Liver (tissue), 3 donors: ENCODE results near the gene CAP2.

ENCODE experiments used
- ATF3 ChIP-seq: IDR thresholded peaks from 2 replicates; pipeline ENCODE4 v1.6.1; 2016; ENCODE audit warnings: antibody characterized with exemption
- CTCF ChIP-seq: fragments of 150-350 bp; IDR thresholded peaks from 2 replicates; pipeline ENCODE4 v1.5.1; 2017; ENCODE audit warnings: improper control_type of control experiment, low read depth, low read length; ENCODE audit not compliant: missing input control
- EGR1 ChIP-seq, 2 donors: IDR thresholded peaks; 2 replicates each; pipeline ENCODE4 v1.6.1; 2016 to 2018; ENCODE audit warnings: antibody characterized with exemption in 2 of 2, low read depth in 2 of 2
- FOXA1 ChIP-seq: IDR thresholded peaks from 2 replicates; pipeline ENCODE4 v1.6.1; 2016; ENCODE audit warnings: antibody characterized with exemption
- HNF4A ChIP-seq, 2 donors: conservative IDR thresholded peaks; 2 replicates each; pipeline ENCODE4 v1.6.1; 2016; ENCODE audit warnings: antibody characterized with exemption in 2 of 2, mild to moderate bottlenecking in 2 of 2
- JUND ChIP-seq, 2 donors: IDR thresholded peaks; 2 replicates each; pipeline ENCODE4 v1.6.1; 2016; ENCODE audit warnings: antibody characterized with exemption in 2 of 2
- MAX ChIP-seq: IDR thresholded peaks from 2 replicates; pipeline ENCODE4 v1.6.1; 2016; ENCODE audit warnings: antibody characterized with exemption
- RAD21 ChIP-seq, 2 donors: IDR thresholded peaks; 2 replicates each; pipeline ENCODE4 v1.6.1; 2016; ENCODE audit warnings: antibody characterized with exemption in 2 of 2, mild to moderate bottlenecking in 2 of 2
- REST ChIP-seq: IDR thresholded peaks from 2 replicates; pipeline ENCODE4 v1.6.1; 2016; ENCODE audit warnings: antibody characterized with exemption, mild to moderate bottlenecking
- SP1 ChIP-seq: IDR thresholded peaks from 2 replicates; pipeline ENCODE4 v1.6.1; 2018; ENCODE audit warnings: antibody characterized with exemption, mild to moderate bottlenecking
- TAF1 ChIP-seq: conservative IDR thresholded peaks from 2 replicates; pipeline ENCODE4 v1.6.1; 2016; ENCODE audit warnings: antibody characterized with exemption, mild to moderate bottlenecking
- YY1 ChIP-seq: IDR thresholded peaks from 2 replicates; pipeline ENCODE4 v1.6.1; 2016; ENCODE audit warnings: antibody characterized with exemption, mild to moderate bottlenecking
- TF ChIP-seq, protein P1 (sequence below): IDR thresholded peaks from 2 replicates; pipeline ENCODE4 v1.6.1; 2016; ENCODE audit warnings: antibody characterized with exemption
- donor health status: healthy.
- donor health status: healthy.

DNA sequence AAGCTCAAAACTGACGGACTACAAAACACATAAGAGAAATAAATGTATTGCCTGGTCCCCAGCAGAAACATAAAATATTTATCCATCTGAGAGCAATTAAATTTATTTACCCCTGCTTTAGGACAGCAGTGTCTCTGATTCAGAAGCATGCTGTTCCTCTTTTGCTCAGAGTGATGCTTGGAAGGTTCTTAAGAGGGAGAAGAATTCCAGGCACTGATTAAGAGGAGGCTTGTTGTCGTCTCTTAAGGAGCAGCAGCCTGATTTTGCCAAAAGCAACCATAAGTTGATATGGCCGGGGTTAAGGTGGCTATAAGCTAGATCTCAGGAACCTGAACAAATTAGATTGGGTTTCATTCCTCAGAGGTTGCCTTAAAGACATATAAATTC, 25.8 kb downstream of the CAP2 start:
- TF ChIP-seq CTCF (no peak), SP1 (no peak), RAD21 (IDR thresholded peaks at IDR 0.05) (no peak), JUND (IDR thresholded peaks at IDR 0.05) (no peak), YY1 (no peak), HNF4A (conservative IDR thresholded peaks at IDR 0.05) (no peak), EGR1 (IDR thresholded peaks at IDR 0.05; ENCODE audit: low read depth in 2 of 2) (no peak), REST (no peak), MAX (no peak), TAF1 (no peak), FOXA1 (no peak), ATF3 (no peak)
- TF ChIP-seq, protein P1, sequence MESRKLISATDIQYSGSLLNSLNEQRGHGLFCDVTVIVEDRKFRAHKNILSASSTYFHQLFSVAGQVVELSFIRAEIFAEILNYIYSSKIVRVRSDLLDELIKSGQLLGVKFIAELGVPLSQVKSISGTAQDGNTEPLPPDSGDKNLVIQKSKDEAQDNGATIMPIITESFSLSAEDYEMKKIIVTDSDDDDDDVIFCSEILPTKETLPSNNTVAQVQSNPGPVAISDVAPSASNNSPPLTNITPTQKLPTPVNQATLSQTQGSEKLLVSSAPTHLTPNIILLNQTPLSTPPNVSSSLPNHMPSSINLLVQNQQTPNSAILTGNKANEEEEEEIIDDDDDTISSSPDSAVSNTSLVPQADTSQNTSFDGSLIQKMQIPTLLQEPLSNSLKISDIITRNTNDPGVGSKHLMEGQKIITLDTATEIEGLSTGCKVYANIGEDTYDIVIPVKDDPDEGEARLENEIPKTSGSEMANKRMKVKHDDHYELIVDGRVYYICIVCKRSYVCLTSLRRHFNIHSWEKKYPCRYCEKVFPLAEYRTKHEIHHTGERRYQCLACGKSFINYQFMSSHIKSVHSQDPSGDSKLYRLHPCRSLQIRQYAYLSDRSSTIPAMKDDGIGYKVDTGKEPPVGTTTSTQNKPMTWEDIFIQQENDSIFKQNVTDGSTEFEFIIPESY, result no peak
